Subcutaneous adipose tissue (tissue), 4 donors: ENCODE measurements around the gene VWA7. TPM values are rescaled to one million over a fixed set of nuclear protein-coding genes. Genes with fewer than 3 reads are reported as not detected.

Experiments used
- total RNA-seq, 4 donors: library from RNA; depleted of rRNA; stranded (reverse); fragments of >200 nt; gene quantifications; one replicate each; pipeline ENCODE4 v1.1.0, GENCODE V29; 2016
- TF ChIP-seq, protein P1 (sequence below): fragments of 450-650 bp; IDR thresholded peaks from one replicate; pipeline ENCODE4 v1.5.1; 2016; ENCODE audit warnings: low read depth, mild to moderate bottlenecking, control low read depth, antibody characterized with exemption, moderate library complexity

The VWA7 gene
- total RNA-seq, 4 donors from 2014 or later = not detected

DNA sequence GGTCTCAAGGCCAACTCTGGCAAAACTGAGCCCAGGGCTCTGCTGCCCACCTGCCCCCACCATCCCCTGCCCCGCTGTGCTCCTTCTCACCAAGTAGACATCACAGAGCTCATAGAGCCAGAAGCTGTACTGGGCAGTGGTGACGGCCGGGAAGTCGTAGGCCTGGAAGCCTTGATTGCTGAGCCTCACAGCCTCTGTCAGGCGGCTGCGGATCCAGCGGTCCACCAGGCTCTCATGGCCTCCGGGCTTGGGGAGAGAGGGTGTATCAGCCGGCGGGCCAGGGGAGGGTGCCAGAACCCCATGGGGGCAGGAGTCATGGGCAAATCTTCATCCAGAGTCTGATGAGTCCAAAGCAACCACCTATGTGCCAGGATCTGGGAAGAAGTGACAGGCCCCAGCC lies 2.8 kb upstream of the VWA7 start:
- TF ChIP-seq, protein P1, sequence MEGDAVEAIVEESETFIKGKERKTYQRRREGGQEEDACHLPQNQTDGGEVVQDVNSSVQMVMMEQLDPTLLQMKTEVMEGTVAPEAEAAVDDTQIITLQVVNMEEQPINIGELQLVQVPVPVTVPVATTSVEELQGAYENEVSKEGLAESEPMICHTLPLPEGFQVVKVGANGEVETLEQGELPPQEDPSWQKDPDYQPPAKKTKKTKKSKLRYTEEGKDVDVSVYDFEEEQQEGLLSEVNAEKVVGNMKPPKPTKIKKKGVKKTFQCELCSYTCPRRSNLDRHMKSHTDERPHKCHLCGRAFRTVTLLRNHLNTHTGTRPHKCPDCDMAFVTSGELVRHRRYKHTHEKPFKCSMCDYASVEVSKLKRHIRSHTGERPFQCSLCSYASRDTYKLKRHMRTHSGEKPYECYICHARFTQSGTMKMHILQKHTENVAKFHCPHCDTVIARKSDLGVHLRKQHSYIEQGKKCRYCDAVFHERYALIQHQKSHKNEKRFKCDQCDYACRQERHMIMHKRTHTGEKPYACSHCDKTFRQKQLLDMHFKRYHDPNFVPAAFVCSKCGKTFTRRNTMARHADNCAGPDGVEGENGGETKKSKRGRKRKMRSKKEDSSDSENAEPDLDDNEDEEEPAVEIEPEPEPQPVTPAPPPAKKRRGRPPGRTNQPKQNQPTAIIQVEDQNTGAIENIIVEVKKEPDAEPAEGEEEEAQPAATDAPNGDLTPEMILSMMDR = no peak

DNA sequence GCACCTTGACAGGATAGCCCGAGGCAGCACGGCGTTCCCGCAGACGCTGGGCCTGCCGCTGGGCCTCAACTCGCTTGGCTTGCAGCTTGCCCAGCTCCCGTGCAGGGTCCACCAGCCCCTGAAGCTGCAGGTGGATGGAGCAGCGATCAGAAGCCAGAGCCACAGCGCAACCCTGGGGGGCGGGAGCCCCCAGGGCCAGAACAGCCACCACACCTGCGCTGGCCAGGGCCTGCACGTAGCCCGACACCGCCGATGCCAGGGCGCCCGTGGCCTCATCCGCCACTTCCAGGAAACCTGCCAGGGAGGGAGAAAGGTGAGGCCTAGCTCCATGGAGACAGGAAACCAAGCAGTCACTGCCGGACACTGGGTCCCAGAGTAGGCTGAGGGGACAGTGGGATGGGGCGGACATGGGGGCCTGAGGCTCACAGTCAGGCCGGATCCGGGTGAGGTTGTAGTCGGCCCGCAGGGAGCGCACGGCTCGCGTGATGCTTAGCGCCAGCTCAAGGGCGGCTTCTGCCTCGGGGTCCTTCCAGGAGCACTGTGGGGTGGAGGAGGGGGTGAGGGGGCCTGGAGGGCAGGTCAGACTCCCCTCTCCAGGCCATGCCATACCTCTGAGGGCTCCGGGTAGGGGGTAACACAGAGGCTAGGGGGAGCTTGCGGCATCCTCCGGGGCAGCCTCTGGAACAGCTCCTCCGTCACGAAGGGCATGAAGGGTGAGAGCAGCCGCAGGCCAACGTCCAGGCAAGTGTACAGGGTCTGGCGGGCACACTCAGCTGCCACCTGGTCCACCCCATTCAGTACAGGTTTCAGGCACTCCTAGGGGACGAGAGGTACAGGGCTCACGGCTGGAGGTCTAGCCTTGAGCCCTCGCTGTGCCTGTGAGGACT lies 2.1 kb upstream of the VWA7 start:
- TF ChIP-seq, protein P1 = no peak

DNA sequence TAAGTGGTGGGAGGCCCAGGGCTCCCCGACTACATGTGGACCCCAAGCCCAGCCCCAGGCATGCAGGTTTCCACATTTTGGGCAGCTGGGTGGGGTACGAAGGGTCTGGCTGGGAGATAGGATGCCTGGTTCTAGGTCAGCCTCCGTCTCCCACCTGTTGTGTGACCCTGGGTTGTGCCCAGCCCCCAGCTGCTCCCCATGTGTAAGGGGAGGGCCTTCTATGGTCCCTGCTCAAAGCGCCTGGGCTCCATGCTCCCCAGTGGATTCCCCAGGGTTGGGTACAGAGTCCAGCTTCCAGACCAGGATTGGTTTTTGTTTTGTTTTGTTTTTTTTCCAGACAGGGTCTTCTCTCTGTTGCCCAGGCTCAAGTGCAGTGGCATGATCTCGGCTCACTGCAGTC lies 1.1 kb upstream of the VWA7 start:
- TF ChIP-seq, protein P1 = no peak

DNA sequence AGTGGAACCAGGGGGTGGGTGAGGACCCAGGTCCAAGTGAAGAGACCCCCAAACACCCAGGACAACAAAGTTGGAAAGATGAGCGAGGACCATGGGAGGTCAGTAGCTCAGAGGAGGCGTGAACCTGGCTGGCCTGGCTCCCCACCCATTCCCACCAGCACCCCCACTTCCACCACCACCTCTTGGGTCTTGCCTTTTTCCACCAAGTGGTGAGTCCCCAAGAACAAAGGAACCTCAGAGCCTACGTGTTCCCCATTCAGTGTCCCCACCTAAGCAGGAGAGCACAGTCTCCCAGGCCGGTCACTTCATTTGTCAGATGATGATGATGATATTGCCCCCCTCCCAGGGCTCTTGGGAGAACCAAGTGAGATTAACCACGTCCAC lies 531 bp upstream of the VWA7 start:
- TF ChIP-seq, protein P1 = no peak

DNA sequence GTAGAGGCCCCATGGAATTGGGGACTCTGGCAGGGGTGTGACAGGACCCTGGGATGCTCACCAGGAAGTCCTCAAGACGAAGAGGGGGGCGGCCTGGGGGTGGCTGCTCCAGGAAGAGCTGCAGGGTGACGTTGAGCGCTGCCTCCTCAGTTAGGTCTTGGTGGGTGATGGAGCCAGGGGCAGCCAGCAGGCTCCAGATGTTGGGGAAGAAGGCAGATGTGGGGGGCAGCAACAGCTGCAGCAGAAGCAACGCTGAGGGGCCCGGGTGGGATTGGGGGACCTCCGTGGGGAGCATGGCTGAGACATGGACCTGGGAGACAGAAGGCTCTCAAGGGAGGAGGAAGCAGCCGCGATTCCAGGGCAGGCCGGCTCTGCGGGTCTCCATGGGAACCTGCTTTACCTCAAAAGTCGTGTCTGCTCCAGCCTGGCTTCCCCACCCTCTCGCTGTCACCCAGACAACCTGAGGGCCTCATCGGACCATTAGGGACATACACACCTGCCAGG lies 591 bp downstream of the VWA7 start:
- TF ChIP-seq, protein P1 = no peak

DNA sequence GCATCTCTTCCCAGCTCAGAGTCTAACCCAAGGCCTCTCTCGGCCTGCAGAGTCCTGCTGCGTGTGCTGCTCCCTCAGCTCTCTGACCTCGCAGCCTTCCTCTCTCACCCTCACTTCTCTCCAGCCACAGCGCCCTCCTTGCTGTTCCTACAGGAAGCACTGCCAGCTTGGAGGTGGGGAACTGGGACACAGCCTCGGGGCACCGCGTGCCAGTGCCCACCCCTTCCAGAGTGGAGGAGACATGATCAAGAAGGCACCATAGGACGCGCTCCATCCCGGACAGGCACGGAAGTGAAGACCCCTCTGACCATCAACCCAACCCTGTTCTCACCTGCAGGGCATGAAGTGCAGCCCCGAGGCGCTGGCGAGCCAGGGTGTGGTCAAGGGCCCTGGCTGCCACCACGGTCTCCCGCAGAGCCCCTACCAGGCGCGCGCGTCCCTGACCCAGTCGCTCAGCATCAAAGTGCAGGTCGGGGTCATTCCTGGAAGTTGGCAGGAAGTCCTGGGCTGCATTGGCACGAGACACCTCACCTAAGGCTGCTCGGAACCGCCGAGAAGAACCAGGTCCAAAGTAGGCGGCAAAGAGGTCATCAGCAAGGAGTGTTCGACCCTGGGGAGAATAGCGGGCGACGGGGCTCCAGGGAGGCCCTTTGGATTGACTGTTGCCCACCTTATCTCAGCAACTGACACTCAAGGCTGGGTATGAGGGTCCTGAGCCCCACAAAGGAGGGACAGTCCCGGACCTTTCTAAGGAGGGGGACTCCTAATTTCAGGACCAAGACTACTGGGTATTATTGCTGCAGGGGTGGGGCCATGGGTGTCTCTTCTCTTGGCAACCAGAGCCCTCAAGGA lies 1.3 kb downstream of the VWA7 start:
- TF ChIP-seq, protein P1 = no peak

DNA sequence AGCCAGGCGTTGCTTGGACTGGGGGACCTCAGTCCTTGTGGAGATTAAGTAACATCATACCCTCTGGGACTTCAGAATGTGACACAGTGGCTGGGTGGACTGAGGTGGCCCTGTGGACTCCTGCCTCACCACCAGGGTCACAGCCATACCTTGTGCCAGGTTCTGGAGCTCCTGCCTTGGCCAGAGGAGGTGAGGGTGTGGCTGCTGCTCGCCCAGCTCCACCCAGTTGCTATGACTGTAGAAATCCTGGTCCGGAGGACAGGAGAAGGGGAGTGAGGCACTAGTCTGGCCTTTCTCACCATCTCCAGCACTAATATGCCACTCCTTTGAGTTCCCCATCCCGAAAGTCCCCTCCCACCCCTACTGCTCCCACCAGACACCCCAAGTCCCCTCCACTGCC lies 1.9 kb downstream of the VWA7 start:
- TF ChIP-seq, protein P1 = no peak
